Heart left ventricle (tissue), 13 donors: Measurements from ENCODE around the gene DMD.

Experiments
- POLR2A ChIP-seq, 2 donors: fragments of 450-650 bp; IDR thresholded peaks; one replicate each; pipeline ENCODE4 v1.6.1; 2017; ENCODE audit warnings: antibody characterized with exemption in 2 of 2, mild to moderate bottlenecking in 2 of 2, moderate library complexity in 2 of 2
- TF ChIP-seq, protein P1 (sequence below), 12 donors: fragments of 200-600 bp; sonication (generic) in 4 of 12; IDR thresholded peaks; one replicate each; pipeline versions ENCODE4 v1.5.0 to v1.8.0; 2018 to 2022; ENCODE audit warnings: antibody characterized with exemption in 12 of 12, mild to moderate bottlenecking in 5 of 12
- donor health status: ischemic (EF 13 %, LVEDD 7.1; RV severe dilation, severe dysfunction).
- donor health status: DM: no; HTN: yes; CAD: no.
- donor health status: DM: no; HTN: no; CAD: no.
- donor health status: ischemic (EF 25% LVEDD 6.9; RV normal size, moderate dysfunction).
- donor health status: ischemic (EF 25% LVEDD 5.7; RV mildly dilated, moderate dysfunction).
- donor health status: ischemic (EF 35%, LVEDD 5.7; RV mildly dilated, moderate dysfunction).
- donor health status: nonischemic (EF 11% LVEDD 7.7; RV severe dilation, severe dysfunction).
- donor health status: DM: yes; HTN: yes; CAD: no.
- donor health status: PGD.
- donor health status: ischemic (EF 29% LVEDD 5.4; RV normal size, mild dysfunction).
- donor health status: nonischemic (EF 23%, LVEDD 6.1; RV moderate dilation, normal function).

- no peak for TF ChIP-seq POLR2A (IDR thresholded peaks at IDR 0.05)
- TF ChIP-seq, protein P1, sequence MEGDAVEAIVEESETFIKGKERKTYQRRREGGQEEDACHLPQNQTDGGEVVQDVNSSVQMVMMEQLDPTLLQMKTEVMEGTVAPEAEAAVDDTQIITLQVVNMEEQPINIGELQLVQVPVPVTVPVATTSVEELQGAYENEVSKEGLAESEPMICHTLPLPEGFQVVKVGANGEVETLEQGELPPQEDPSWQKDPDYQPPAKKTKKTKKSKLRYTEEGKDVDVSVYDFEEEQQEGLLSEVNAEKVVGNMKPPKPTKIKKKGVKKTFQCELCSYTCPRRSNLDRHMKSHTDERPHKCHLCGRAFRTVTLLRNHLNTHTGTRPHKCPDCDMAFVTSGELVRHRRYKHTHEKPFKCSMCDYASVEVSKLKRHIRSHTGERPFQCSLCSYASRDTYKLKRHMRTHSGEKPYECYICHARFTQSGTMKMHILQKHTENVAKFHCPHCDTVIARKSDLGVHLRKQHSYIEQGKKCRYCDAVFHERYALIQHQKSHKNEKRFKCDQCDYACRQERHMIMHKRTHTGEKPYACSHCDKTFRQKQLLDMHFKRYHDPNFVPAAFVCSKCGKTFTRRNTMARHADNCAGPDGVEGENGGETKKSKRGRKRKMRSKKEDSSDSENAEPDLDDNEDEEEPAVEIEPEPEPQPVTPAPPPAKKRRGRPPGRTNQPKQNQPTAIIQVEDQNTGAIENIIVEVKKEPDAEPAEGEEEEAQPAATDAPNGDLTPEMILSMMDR (IDR thresholded peaks at IDR 0.05) = no peak
Observed at GRCh38 chrX:31233941-31234496, 1977.3 kb downstream of the DMD start.
